Osteoblast (primary cell): ENCODE results near the gene KAZN. TPM values are rescaled to one million over a fixed set of nuclear protein-coding genes. Genes with fewer than 3 reads are reported as not detected.
A peak's percentile ranks its signal among the peaks of the same experiment; 100 is the strongest.

Experiments
- DNase-seq: peaks from one replicate; pipeline ENCODE4 v3.0.0; 2011; ENCODE audit warnings: low spot score, mixed read lengths; ENCODE audit not compliant: insufficient read length; ENCODE audit errors: missing footprints
- H2AFZ ChIP-seq: 2 replicates; pipeline ENCODE4 v1.6.0; 2011; ENCODE audit warnings: mild to moderate bottlenecking, low read length
- H3K27ac ChIP-seq: 2 replicates; pipeline ENCODE4 v1.5.1; 2011; ENCODE audit warnings: mild to moderate bottlenecking, low read depth, low read length, moderate library complexity
- H3K27me3 ChIP-seq: 2 replicates; pipeline ENCODE4 v1.6.0; 2012; ENCODE audit warnings: mild to moderate bottlenecking, control low read depth, inconsistent platforms, low read length, moderate library complexity; ENCODE audit not compliant: insufficient read depth
- H3K36me3 ChIP-seq: 2 replicates; pipeline ENCODE4 v1.5.1; 2011; ENCODE audit warnings: mild to moderate bottlenecking, low read length, control low read depth, moderate library complexity; ENCODE audit not compliant: insufficient read depth
- H3K4me1 ChIP-seq: 2 replicates; pipeline ENCODE4 v1.5.1; 2011; ENCODE audit warnings: mild to moderate bottlenecking, low read length, control low read depth, moderate library complexity; ENCODE audit not compliant: insufficient read depth
- H3K4me2 ChIP-seq: 2 replicates; pipeline ENCODE4 v1.6.0; 2011; ENCODE audit warnings: mild to moderate bottlenecking, low read length; ENCODE audit not compliant: insufficient read depth
- H3K4me3 ChIP-seq: fragments of 200-600 bp; sonication (generic); 3 replicates; pipeline ENCODE4 v1.5.1; 2012; ENCODE audit warnings: mild to moderate bottlenecking, low read length, inconsistent platforms; ENCODE audit not compliant: insufficient read depth
- H3K79me2 ChIP-seq: 2 replicates; pipeline ENCODE4 v1.6.0; 2012; ENCODE audit warnings: mild to moderate bottlenecking, low read length, control low read depth, inconsistent platforms; ENCODE audit not compliant: insufficient read depth
- H3K9me3 ChIP-seq: 2 replicates; pipeline ENCODE4 v1.5.1; 2011; ENCODE audit warnings: low read depth, low read length, control low read depth
- H4K20me1 ChIP-seq: 2 replicates; pipeline ENCODE4 v1.6.0; 2012; ENCODE audit warnings: mild to moderate bottlenecking, low read length, control low read depth; ENCODE audit not compliant: insufficient read depth
- CTCF ChIP-seq: IDR thresholded peaks from 2 replicates; pipeline ENCODE4 v1.5.1; 2011; ENCODE audit warnings: mild to moderate bottlenecking, low read depth, low read length, moderate library complexity; ENCODE audit errors: extremely low read depth
- total RNA-seq: library from RNA; depleted of rRNA; stranded (reverse); fragments of >200 nt; gene quantifications from 2 replicates; pipeline ENCODE4 v1.2.3, GENCODE V29; 2012

Gene KAZN
- total RNA-seq, 1 donor = 9.0 TPM

DNA sequence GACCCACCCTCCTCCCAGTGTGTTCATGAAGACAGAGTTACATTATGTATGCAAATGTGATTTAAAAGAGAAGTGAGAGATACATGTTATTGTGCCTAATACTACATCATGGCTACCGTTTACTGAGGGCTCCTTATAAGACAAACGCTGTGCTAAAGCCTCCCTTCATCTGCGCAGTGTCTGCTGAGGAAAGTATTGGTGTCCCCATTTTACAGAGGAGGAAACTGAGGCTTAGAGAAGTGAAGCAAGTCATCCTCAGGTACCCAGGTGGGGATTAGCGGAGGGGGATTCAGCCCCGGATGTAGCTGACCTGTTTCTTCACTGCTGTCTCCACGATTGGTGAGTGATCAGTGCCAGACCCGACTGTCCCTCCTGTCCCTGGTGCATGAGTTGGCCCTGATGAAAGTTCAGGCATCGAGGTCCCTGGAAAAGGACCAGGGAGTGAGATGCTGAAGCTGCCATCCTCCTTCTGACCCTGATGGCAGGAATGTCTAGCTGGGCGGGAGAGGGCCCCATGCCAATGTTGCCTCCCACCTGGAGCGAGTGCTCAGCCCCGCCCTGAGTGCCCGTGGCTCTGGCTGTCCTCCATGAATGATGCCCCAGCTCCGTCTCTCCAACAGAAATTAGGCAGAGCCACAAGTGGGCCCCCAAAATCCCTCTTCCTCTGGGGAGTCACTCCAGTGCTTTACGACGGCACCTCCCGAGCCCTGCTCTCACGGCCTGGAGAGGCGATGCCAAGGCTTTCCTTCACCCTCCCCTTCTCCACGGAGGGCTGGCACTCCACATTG, 204.7 kb downstream of the KAZN start:
- no peak for DNase-seq
- no peak overlapping the region for H3K4me2 ChIP-seq
- H3K27ac ChIP-seq = no peak overlapping the region
- no peaks in the 10 kb centered on the region for H3K4me1 ChIP-seq
- no peak overlapping the region for H3K4me3 ChIP-seq
- no peak for TF ChIP-seq CTCF
- peaks cover 3% of the 10 kb centered on the region for H3K9me3 ChIP-seq
- H2AFZ ChIP-seq = no peak overlapping the region
- no peaks in the 10 kb centered on the region for H3K36me3 ChIP-seq
- no peaks in the 10 kb centered on the region for H3K27me3 ChIP-seq
- H3K79me2 ChIP-seq = no peaks in the 10 kb centered on the region
- no peaks in the 10 kb centered on the region for H4K20me1 ChIP-seq

GRCh38 chr1:14804626-14805025, 206.1 kb downstream of the KAZN start:
- no peak overlapping the region for H3K27ac ChIP-seq
- DNase-seq = no peak
- H3K4me3 ChIP-seq = no peak overlapping the region
- no peaks in the 10 kb centered on the region for H3K27me3 ChIP-seq
- no peaks in the 10 kb centered on the region for H3K4me1 ChIP-seq
- no peaks in the 10 kb centered on the region for H4K20me1 ChIP-seq
- no peaks in the 10 kb centered on the region for H3K79me2 ChIP-seq
- no peaks in the 10 kb centered on the region for H3K36me3 ChIP-seq
- H3K9me3 ChIP-seq = peaks cover 3% of the 10 kb centered on the region
- no peak overlapping the region for H2AFZ ChIP-seq
- TF ChIP-seq CTCF = peak; percentile 12
- no peak overlapping the region for H3K4me2 ChIP-seq

- Histone ChIP-seq H3K9me3 (peaks cover 3% of the 10 kb centered on the region), H3K4me1 (no peaks in the 10 kb centered on the region), H3K36me3 (no peaks in the 10 kb centered on the region), H3K4me3 (no peak overlapping the region), H3K27ac (no peak overlapping the region), H3K79me2 (no peaks in the 10 kb centered on the region), H3K4me2 (no peak overlapping the region), H2AFZ (no peak overlapping the region), H3K27me3 (no peaks in the 10 kb centered on the region), H4K20me1 (no peaks in the 10 kb centered on the region)
- DNase-seq = no peak
- TF ChIP-seq CTCF = no peak
Measured at GRCh38 chr1:14806772-14807171, 208.3 kb downstream of the KAZN start.

DNA sequence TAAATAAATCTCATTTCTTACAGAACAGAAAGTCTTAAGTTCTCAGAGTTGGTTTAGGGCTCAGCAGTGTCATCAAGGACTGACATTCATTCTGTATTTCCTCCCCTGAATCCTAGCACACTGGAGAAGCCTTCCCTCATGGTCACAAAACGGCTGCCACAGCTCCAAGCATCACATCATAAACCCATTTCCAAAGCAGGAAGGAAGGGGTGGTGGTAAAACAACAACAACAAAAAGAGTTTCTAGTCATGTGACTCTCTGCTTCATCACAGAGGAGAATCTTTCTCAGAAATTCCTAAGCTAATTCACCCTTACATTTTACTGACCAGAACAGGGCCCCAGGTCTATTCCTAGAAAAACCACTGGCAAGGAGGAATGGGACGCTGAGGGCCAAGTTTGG, 210.3 kb downstream of the KAZN start:
- no peak overlapping the region for H3K27ac ChIP-seq
- H3K4me3 ChIP-seq = no peak overlapping the region
- no peaks in the 10 kb centered on the region for H3K4me1 ChIP-seq
- no peaks in the 10 kb centered on the region for H3K36me3 ChIP-seq
- H2AFZ ChIP-seq = no peak overlapping the region
- DNase-seq = no peak
- no peak overlapping the region for H3K4me2 ChIP-seq
- H4K20me1 ChIP-seq = no peaks in the 10 kb centered on the region
- TF ChIP-seq CTCF = no peak
- no peaks in the 10 kb centered on the region for H3K79me2 ChIP-seq
- peaks cover 3% of the 10 kb centered on the region for H3K9me3 ChIP-seq
- no peaks in the 10 kb centered on the region for H3K27me3 ChIP-seq
